ENCODE measurements around the gene KCNC1. TPM values are rescaled to one million over a fixed set of nuclear protein-coding genes. Genes with fewer than 3 reads are reported as not detected.

The KCNC1 gene
- total and polyA plus RNA-seq, 2 of the 4 experiments (the other 2 are of a cell fraction) = 0.03 TPM; not detected in 1

- TF ChIP-seq, protein P1, sequence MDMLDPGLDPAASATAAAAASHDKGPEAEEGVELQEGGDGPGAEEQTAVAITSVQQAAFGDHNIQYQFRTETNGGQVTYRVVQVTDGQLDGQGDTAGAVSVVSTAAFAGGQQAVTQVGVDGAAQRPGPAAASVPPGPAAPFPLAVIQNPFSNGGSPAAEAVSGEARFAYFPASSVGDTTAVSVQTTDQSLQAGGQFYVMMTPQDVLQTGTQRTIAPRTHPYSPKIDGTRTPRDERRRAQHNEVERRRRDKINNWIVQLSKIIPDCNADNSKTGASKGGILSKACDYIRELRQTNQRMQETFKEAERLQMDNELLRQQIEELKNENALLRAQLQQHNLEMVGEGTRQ (IDR thresholded peaks at IDR 0.05; ENCODE audit: low read depth, low read length) = no peak
- TF ChIP-seq FOS (IDR thresholded peaks at IDR 0.05; ENCODE audit: low read depth, low read length) (peak; percentile 97), POLR2A (IDR thresholded peaks at IDR 0.05; ENCODE audit: low read depth, low read length) (no peak), CHD1 (IDR thresholded peaks at IDR 0.05; ENCODE audit: low read depth, low read length) (no peak), MAFK (IDR thresholded peaks at IDR 0.05; ENCODE audit: low read depth, low read length) (no peak), MXI1 (IDR thresholded peaks at IDR 0.05; ENCODE audit: borderline replicate concordance, low read depth, low read length) (no peak), BHLHE40 (IDR thresholded peaks at IDR 0.05; ENCODE audit: low read depth, low read length) (peak; percentile 41; the same call in 1 of the 2 replicates), CEBPB (IDR thresholded peaks at IDR 0.05; ENCODE audit: low read depth, low read length) (peak; percentile 84), SMC3 (IDR thresholded peaks at IDR 0.05; ENCODE audit: low read depth, low read length) (no peak), RCOR1 (IDR thresholded peaks at IDR 0.05; ENCODE audit: insufficient replicate concordance, low read length) (no peak), NFE2L2 (IDR thresholded peaks at IDR 0.05; ENCODE audit: low read depth, low read length) (peak; percentile 69), MAZ (IDR thresholded peaks at IDR 0.05; ENCODE audit: borderline replicate concordance, low read depth, low read length) (no peak), RAD21 (IDR thresholded peaks at IDR 0.05; ENCODE audit: low read length) (no peak), RFX5 (IDR thresholded peaks at IDR 0.05; ENCODE audit: low read depth, low read length) (no peak)
- TF ChIP-seq, protein P2, sequence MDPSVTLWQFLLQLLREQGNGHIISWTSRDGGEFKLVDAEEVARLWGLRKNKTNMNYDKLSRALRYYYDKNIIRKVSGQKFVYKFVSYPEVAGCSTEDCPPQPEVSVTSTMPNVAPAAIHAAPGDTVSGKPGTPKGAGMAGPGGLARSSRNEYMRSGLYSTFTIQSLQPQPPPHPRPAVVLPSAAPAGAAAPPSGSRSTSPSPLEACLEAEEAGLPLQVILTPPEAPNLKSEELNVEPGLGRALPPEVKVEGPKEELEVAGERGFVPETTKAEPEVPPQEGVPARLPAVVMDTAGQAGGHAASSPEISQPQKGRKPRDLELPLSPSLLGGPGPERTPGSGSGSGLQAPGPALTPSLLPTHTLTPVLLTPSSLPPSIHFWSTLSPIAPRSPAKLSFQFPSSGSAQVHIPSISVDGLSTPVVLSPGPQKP (IDR thresholded peaks at IDR 0.05; ENCODE audit: borderline replicate concordance, low read depth, low read length) = no peak
- TF ChIP-seq, protein P3, sequence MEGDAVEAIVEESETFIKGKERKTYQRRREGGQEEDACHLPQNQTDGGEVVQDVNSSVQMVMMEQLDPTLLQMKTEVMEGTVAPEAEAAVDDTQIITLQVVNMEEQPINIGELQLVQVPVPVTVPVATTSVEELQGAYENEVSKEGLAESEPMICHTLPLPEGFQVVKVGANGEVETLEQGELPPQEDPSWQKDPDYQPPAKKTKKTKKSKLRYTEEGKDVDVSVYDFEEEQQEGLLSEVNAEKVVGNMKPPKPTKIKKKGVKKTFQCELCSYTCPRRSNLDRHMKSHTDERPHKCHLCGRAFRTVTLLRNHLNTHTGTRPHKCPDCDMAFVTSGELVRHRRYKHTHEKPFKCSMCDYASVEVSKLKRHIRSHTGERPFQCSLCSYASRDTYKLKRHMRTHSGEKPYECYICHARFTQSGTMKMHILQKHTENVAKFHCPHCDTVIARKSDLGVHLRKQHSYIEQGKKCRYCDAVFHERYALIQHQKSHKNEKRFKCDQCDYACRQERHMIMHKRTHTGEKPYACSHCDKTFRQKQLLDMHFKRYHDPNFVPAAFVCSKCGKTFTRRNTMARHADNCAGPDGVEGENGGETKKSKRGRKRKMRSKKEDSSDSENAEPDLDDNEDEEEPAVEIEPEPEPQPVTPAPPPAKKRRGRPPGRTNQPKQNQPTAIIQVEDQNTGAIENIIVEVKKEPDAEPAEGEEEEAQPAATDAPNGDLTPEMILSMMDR (conservative IDR thresholded peaks at IDR 0.05; ENCODE audit: low read depth, low read length) = no peak
Measured at GRCh38 chr11:17790453-17790852, 55.9 kb downstream of the KCNC1 start.

More at GRCh38 chr11:17790453-17790852, 55.9 kb downstream of the KCNC1 start:
- Histone ChIP-seq H3K36me3 (ENCODE audit: control insufficient read depth, insufficient read depth, low read length) (no peaks in the 10 kb centered on the region), H3K27me3 (ENCODE audit: control insufficient read depth, insufficient read depth, low read length) (no peaks in the 10 kb centered on the region), H3K79me1 (ENCODE audit: low read depth in 1 of 2, low read length in 2 of 2) (peaks cover 0 to 13% of the 10 kb centered on the region in 2 experiments; a peak in 1 of 4 replicates), H2AK9ac (replicated peaks; ENCODE audit: low read depth, low read length, poor library complexity) (no peak overlapping the region), H3K23ac (ENCODE audit: low read depth, low read length) (no peak overlapping the region), H3K9ac (ENCODE audit: low read depth, low read length) (no peak overlapping the region), H4K91ac (ENCODE audit: insufficient read depth, low read depth, low read length) (no peak overlapping the region), H3K4me3 (ENCODE audit: insufficient read depth, low read depth, low read length) (no peak overlapping the region), H4K20me1 (ENCODE audit: insufficient read depth, low read length) (no peaks in the 10 kb centered on the region), H3K4me2 (ENCODE audit: low read depth, low read length) (peak overlapping the region; percentile 56; the same call in 1 of the 2 replicates), H2AK5ac (ENCODE audit: low read depth, low read length) (no peak overlapping the region), H3K4ac (ENCODE audit: low read depth, low read length) (no peak overlapping the region; the same call in 1 of the 2 replicates), H2BK20ac (ENCODE audit: low read depth, low read length) (no peak overlapping the region), H2BK120ac (ENCODE audit: low read depth, low read length) (0 out of 2 replicates have a peak overlapping the region, but pooled peaks have one; percentile 64), H3K14ac (replicated peaks; ENCODE audit: low read depth, low read length) (no peak overlapping the region), H3K18ac (ENCODE audit: low read depth, low read length) (no peak overlapping the region; the same call in 1 of the 2 replicates), H2BK5ac (ENCODE audit: low read depth, low read length, poor library complexity, severe bottlenecking) (peak overlapping the region; percentile 60), H4K8ac (ENCODE audit: low read depth in 2 of 2, low read length in 2 of 2) (no peak overlapping the region), H3K9me1 (ENCODE audit: insufficient read depth, low read length) (peaks cover 33% of the 10 kb centered on the region), H4K5ac (ENCODE audit: low read depth, low read length) (no peak overlapping the region), H2BK15ac (ENCODE audit: low read depth, low read length) (no peak overlapping the region), H3K56ac (ENCODE audit: extremely low read depth, insufficient read depth, low read length) (no peak overlapping the region), H3K9me3 (ENCODE audit: control insufficient read depth, insufficient read depth, low read length) (no peaks in the 10 kb centered on the region), H3K4me1 (ENCODE audit: control insufficient read depth, insufficient read depth, low read length) (peaks cover 20% of the 10 kb centered on the region), H2AFZ (replicated peaks; ENCODE audit: low read length, poor library complexity) (no peak overlapping the region), H3K27ac (ENCODE audit: insufficient read depth, low read length) (no peak overlapping the region)
- DNase-seq = peak; percentile 92
- ChIA-PET CTCF (no interaction called here), POLR2A (ENCODE audit: unreplicated experiment) (no interaction called here)
- WGBS, 2 experiments (ENCODE audit: extremely low coverage in 2 of 2, insufficient read length in 1 of 2) = no CpG with 5 or more reads among the region's 1 CpG
- in situ Hi-C loops (cut with MboI; ENCODE audit: low sequenced_read_pairs) (no loop called here), dilution Hi-C loops (cut with HindIII; ENCODE audit: low sequenced_read_pairs, unreplicated experiment) (no loop called here), intact Hi-C loops (cut with micrococcal nuclease) (no loop called here)
- no TSS peak for BruUV-seq (replicated peaks)
- peak; percentile 44 for ATAC-seq (ENCODE audit: low read depth)
